HG03135 (cell line): ENCODE data around the gene YTHDF1.
"Not testable (repeated sequence)": the region's sequence is repeated elsewhere in the genome, so short reads cannot be mapped to it uniquely, and the experiment has no call there.

Experiments
- ATAC-seq: cut with Tn5 transposase; IDR thresholded peaks from one replicate; pipeline ENCODE4 v1.9.1; 2021; ENCODE audit warnings: mild to moderate bottlenecking, moderate library complexity; ENCODE audit not compliant: unreplicated experiment

YTHDF1 gene

DNA sequence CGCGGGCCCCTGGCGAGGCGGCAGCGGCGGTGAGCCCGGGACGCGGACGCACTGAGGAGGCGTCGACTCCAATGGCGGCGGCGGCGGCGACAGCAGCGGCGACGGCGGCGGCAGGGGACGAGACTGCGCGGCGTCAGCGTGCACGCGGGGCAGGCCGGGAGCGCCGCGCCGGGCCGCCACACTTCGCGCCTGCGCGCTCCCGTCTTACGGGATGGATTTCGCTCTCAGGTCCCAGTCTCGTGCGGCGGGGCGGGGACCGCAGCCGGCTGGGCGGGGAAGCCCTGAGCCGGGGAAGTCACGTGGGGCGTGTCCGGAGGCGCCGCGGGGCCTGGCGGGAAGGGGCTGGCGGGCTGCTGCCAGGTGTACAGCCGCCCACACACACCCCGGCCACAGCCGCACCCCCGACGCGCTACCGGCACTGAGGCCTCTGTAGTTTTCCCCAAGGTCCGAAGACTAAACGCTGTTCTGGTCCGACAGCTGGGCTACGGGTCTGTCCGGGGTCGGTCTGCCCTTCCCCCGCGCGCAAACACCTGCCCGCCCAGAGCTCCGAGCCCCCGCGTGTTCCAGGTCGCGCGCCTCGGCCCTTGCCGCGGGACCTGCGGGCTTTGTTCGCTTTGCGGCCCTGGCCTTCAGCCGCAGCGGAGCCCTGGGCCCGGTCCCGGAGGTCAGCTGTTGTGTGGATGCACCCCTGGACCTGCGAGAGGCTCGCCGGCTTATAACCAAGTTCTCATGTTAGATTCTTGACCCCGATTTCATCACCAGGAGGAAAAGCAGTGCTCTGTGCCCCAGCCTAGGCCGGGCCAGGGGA lies at the start of gene YTHDF1:
TSS of gene YTHDF1 (minus strand) at position 91 of the 808 bp plus-strand sequence. CDS start 239 bp downstream, outside the sequence.
- peak; percentile 85 for ATAC-seq

DNA sequence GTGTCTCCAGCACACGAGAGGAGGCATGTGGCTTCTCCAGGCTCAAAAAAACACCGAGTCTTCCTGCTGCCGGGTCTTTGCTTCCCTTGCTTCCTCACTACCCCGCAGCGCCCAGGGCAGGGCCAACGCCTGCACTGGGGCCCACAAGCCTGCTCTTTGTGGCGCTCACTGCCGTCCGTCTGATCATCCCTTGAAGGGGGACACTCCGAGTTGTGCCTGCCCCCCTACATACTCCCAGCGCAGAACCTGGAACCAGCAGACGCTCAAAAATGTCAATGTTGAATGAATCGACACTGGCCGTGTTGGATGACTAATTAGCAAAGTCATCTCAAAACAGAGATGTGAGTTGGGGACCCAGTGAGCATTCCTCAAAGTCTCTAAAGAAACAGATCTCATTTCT lies 48.6 kb upstream of the YTHDF1 start:
- ATAC-seq: no peak

DNA sequence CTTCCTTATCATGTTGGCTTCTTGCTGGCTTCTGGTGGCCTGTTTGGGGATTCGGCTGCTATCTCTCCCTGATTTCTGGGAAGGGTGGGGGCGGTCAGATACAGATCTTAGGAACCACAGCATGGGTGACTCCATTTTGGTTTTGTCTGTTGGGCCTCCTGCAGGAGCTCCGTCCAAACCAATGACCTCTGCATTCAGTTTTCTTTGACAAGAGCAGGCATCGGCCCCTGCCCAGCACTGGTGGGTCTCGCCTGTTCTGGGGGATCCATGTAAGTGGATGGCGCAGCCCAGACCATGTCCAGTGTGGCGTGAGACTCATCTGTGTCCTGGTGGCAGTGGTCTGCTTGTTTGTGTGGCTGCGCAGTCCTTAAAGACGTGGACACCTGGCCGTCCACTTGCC lies 48.1 kb upstream of the YTHDF1 start:
- no peak for ATAC-seq

DNA sequence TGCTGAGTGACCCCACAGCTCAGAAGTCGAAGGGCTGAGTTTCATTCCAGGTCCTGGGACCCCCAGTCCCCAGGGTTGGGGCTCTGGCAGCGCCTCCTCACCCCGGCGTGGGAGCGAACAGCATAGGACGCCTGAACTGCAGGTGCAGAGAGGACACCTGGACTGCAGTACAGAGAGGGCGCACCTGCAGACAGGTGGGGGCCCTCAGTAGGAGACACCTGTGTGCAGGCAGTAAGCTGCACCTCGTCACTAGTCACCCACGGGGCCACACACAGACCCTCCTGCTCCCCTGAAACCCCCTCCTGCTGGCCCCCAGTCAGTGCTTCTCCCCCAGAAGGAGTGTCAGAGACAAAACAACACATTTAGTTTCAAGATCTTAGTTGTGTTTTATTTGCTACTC lies 46.9 kb upstream of the YTHDF1 start:
- no peak for ATAC-seq

DNA sequence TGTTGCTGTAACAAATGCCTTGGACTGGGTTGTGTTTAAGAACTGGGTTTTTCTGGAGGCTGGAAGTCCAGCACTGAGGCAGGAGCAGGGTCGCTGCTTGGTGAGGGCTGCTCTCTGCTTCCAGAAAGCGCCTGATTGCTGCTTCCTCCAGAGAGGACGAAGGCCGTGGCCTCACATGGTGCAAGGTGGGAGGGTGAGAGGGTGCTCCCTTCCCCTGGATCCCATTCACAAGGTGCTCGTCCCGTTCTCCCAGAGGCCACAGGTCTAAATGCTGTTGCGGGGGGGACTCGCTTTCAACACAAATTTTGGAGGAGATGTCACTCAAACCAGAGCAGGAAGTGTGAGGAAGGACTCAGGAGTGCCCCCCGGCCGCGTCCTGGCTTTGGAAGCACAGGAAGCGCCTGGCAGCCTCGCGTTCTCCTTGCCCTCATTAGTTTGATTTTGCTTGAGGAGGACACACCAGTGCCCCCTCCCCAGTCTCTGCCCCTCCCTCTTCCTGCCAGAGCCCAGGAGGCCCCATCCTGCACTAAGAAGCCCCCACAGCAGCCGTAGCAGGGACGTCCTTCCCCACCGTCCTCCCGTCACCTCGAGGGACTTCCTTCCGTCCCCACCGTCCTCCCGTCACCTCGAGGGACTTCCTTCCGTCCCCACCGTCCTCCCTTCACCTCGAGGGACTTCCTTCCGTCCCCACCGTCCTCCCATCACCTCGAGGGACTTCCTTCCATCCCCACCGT lies 46.0 kb upstream of the YTHDF1 start:
- ATAC-seq: no peak

DNA sequence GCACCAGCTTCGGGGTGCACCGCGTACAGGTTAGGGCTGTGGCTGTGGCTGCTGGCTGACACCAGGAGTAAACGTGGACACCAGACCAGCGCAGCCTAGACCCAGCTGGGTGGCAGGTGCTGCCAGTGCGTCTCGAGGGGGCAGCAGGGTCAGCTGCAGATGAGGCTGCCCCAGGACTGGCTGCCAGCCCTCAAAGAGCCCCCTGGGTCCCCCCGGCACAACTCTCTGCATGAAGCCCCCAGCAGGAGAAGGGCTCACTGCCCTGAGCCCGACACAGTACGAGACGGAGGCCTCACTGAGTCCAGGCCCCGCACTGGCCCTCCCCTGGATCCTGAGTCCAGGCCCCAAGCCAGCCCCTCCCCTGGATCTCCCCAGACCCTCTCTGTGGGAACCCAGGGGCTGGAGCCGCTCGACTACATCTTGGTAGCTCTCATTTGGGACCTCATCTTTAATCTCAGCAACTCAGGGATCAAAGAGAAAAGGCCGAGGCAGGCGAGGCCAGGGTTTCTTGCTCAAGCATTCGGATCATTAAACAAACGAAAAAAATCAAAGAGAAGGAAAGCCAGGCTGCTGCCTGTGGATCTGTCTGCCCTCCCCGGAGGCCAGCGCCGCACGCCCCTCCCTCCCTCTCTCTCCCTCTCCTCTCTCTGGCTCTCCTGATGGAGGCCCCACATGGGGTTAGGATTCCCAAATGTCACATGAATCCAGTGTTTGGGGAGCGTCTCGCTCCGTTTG lies 45.3 kb upstream of the YTHDF1 start:
- ATAC-seq: no peak

DNA sequence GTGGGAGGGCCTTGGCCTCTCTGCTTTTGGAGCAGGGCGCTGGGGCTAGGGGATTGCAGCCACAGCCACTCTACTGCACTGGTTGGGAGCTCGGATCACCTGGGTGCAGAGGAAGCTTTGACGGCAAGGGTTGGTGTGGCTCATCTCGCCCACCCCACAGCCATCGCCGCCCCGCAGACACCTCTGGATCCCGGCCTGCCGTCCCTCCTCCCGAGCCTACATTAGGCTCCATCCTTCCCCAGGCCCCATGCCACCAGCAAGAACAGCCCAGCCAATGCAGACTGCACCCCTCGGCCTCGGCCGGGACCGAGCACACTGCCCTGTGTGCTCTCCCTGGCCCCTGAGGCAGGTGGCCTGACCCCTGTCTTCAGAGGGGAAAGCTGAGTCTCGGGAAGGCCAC lies 44.6 kb upstream of the YTHDF1 start:
- no peak for ATAC-seq

DNA sequence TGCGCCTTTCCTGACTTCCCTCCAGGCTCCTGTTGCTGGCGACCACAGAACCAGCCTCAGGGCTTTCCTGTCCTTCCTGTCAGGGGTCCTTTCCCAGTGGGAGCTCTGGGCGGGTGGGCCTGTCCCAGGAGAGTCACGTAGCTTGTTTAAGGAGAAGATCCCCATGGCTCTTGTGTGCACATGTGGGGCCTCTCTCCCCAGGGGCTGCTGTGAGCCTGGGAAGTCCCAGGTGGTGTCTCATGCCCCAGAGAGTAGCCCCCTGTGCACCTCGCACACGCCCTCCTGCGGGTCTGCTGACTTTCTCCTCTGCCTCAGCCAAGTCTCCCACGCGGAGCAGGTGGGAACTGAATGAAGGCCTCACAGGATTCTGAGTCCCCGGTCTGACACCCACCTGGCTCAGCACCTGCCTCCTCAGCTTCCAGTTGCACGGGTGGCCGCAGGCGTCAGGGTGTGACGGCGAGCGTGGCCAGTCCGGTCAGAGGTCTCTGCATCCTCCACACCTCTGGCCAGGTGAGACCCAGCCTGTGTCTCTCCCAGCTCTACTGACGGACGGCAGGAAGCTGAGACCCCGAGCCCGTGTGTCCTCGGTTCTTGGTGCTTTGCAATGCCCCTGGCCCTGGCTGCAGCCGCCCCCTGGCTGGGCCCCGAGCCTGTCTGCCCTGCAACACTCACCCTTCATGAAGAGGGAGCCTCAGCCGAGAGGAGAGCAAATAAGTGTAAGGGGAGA lies 44.0 kb upstream of the YTHDF1 start:
- no peak for ATAC-seq

DNA sequence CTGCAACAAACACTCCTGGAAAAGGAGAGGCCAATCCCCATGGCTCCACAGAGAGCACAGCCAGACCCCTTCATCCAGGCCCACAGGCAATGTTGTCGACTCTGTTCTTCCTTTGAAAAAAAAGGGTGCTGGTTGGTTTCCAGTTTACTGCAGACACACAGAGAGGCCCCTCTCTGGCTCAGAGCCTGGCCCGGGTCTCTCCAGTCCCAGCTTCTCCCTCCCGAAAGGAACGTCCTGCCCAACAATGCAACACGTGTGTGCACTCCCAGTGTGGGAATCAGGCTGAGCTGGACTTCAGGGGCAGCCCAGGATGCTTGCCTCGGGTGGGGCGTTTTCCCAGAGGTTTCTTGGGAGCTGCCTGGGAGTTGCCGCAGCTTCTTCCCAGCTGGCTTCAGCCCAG lies 42.9 kb upstream of the YTHDF1 start:
- ATAC-seq: no peak

DNA sequence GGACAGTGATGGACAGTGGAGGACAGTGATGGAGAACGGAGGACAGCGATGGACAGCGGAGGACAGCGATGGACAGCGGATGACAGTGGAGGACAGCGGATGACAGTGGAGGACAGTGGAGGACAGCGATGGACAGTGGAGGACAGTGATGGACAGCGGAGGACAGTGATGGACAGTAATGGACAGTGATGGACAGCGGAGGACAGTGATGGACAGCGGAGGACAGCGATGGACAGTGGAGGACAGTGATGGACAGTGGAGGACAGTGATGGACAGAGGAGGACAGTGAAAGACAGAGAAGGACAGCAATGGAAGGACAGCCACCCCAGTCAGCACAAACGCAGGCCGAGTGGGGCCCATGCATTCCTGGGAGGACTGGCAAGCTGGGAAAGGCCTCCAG lies 41.7 kb upstream of the YTHDF1 start:
- ATAC-seq: no peak

DNA sequence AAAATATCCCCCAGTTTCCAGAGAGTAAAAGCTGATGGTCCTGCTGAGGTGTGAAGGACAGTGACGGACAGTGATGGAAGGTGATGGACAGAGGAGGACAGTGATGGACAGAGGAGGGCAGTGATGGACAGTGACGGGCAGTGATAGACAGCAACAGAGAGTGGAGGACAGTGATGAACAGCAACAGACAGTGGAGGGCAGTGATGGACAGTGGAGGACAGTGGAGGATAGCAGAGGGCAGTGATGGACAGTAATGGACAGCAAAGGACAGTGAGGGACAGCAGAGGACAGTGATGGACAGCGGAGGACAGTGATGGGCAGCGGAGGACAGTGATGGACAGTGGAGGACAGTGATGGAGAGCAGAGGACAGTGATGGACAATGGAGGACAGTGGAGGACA lies 41.0 kb upstream of the YTHDF1 start:
- ATAC-seq: no peak

DNA sequence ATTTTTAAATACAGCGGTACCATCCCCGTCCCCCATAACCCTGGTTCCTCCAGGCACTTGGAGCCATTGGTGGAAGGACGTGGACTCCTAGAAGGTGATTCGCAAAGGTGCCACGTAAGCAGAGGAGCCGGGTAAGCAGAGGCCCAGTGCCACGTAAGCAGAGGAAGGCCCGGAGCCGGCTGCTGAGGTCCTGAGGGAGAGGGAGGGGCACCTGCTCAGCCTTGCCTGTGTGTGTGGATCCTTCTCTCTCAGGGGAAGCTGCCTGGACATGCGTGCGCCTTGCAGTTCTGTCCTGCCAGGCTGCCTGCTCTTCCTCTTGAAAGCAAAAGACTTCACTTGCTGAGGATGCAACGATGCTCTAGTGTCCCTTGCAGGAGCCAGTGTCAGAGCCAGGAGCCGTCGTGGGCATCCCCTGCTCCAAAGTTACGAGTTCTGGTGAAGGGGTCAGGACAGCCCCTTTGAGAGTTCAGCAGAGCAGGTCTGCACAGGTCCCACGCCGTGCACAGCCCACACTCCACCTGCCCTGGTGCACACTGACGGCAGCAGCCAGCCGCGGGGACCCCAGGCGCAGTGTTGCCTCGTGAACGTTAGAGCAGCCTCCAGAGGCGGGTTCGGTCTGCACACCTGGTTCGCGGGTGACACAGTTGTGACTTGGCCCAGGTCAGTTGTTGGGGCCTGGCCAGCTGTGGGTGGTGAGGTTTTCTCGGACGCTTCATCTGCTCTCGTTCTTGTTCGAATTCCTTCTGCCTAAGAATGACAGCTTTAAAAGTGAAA lies 40.2 kb upstream of the YTHDF1 start:
- no peak for ATAC-seq

DNA sequence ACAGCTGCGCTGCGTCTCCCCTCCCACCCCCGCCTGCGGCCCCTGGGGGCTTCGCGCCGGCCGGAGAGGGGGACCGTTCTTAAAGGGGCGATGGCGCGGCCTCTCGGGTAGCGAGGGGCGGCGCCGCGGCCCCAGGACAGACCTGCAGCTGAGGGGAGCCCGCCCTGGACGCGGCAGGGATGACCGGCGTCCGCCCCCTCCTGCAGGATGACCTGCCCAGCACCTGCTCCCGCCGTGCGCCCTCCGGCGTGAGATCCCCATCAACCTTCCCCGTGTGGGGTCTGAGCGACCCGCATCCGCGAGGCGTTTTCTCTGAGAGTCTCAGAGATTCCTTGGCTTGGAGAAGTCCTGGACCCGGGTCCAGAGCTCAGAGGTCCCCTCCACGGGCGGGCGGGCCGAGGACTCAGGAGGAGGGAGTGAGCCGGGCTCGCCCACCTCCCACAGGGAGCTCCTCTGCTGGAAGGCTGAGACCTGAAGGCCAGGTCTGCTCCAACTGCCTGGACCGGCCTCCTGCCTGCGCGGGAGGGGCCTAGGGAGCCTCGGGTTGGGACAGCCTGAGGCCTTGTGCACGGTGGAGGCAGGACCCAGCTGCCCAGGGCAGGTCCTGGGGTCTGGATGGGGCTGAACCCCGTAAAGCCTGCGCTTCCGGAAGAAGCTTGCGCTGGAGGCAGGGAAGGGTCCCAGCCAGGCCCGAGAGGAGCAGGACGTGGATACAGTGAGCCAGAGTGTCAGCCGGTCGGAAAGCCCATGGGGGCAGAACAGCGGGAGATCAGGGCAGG lies 38.9 kb upstream of the YTHDF1 start:
- ATAC-seq: no peak

DNA sequence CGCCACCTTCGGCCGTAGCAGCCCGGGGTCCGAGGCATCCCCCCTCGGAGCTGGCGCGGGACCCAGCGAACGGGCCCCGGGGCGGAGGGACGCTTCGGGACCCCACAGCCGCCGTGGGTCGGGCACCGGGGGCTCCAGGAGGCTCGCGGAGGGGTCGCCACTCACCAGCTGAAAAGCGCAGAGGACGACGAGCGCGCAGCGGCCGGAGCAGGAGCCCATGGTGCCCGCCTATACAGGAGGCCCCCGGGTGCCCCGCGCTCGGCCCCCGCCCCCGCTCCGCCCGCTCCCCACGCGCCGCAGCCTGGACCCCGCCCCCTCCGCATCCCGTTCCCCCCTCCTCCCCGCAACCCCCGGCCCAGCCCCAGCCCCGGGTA lies 38.3 kb upstream of the YTHDF1 start, which contains the start of gene NKAIN4:
TSS of gene NKAIN4 (minus strand) at position 232 of the 374 bp plus-strand sequence. CDS start at position 219, 13 bp downstream.
- ATAC-seq: no peak

DNA sequence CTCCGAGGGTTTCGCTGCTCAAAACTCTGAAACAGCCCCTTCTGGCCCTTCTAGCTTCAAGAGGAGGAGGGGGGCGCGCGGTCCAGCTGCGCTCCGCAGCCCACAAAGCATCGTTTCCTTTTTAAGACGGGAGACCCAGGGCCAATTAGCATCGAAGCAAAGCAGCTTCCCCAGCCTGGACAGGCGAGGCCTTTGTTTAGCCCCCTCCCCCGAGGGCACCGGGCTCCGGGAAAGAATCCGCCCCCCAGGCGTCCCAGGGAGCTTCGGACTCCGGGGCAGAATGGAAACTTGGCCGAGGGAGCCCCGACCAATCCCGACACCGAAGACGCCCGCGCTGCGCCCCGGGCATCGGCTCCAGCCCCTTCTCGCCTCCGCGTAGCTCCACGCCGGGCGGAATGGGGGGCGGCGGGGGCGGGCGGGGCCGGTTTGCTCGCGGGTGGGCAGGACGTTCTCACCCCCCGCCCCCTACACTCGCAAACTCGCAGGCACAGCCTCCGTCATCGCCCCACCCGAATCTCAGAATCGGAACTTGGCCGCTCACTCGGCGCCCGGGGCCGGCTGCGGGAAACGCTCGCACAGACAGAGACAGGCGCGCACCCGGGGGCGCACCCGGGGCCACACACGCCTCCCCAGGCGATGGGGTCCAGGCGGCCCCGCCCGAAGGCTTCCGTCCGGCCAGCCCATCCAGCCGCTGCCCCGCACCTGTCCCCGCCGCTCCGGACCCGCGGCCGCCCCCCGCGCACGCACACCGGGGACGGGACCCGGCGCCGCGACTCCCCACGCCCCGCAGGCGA lies 37.7 kb upstream of the YTHDF1 start:
- ATAC-seq: no peak

DNA sequence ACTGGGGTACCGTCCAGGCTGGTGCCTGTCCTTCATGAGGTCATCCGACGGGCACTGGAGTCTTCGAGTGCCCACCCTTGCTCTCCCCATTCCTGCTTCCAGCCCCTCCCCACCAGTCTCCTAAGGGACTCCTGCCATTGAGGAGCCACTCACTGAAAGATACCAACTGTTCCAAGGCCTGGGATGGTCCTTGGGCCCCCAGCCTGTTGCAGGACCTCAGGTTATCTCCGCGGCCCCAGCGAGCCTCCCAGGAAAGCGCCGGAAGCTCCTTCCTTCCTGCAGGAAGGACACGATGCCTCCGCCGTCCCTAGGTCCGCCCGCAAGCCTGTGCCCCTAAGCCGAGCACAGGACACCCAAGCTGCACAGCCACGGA lies 37.1 kb upstream of the YTHDF1 start:
- no peak for ATAC-seq

DNA sequence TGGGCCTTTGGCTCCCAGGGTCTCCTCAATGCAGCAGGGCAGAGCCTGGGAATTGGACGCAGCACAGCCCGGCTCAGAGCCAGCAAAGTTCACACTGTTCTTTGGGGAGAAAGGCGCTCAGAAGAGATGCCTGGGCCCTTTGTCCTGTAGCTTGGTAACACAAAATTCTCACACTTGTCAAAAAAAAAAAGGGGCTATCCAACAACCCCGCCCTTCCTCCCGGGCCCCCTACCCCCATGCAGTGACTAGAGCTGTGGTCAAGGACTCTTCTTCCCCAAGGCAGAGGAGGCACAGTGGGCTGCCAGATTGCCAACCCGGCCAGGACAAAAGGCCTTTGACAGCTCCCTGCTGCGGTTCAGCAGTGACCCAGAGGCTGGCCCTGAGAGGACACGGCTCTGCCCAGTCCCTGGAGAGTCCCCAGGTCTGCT lies 36.4 kb upstream of the YTHDF1 start:
- ATAC-seq: no peak

DNA sequence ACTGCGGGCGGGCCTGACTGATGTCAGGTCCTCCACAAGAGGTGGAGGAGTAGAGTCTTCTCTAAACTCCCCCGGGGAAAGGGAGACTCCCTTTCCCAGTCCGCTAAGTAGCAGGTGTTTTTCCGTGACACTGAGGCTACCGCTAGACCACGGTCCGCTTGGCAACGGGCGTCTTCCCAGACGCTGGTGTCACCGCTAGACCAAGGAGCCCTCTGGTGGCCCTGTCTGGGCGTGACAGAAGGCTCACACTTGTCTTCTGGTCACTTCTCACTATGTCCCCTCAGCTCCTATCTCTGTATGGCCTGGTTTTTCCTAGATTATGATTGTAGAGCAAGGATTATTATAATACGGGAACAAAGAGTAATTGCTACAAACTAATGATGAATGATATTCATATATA lies 35.4 kb upstream of the YTHDF1 start:
- ATAC-seq: not testable (repeated sequence)

DNA sequence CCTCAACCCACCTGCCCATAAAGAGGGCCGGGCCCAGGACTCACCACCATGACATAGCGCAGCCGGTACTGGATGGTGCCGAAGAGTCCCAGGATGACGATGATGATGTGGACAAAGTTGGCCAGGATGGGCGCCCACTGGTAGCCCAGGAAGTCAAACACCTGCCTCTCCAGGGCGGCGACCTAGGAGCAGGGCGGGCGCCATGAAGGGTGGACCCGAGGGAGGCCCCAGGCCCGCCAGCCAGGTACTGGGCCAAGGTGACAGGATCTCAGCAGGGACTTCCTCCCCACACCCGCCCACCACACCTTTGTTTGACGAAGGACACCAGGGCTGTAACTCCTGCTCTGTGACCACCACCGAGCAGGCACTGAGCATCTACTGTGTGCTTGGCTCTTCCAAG lies 34.0 kb upstream of the YTHDF1 start:
- ATAC-seq: no peak
